ENCODE results near the gene TRPM3. TPM values are rescaled to one million over a fixed set of nuclear protein-coding genes. Genes with fewer than 3 reads are reported as not detected.

TRPM3 gene
- total RNA-seq, 1 experiment from 2014 or later: 0.26 TPM

DNA sequence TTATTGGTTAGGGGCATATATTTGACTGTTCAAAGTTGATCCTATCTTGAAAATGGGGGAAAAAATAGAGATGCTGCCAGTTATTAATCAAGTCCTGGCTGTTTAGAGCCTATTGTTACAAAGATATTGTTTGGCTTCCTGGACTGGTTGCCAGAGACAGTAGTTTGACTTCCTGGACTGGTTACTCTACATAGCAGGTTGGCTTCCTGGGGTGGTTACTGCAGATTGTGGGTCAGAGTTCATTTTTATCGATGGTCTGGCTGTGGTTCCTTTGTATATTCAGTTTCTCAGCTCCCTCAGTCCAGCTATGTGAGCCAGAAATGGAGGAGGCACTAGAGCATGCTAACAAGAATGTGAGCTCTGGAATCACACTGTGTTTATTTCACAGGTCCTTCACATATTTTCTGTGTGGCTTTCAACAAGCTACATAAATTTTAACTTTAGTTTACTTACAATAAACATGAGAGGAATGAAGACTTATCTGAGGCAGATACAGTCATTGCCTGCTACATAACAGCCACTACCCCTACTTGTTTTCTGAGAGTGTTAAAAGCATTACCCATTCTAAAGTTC is 137.6 kb downstream of the TRPM3 start:
- Histone ChIP-seq H2AFZ (no peak overlapping the region), H3K9me2 (ENCODE audit: insufficient read depth) (no peaks in the 10 kb centered on the region), H4K20me1 (ENCODE audit: insufficient read depth) (no peaks in the 10 kb centered on the region), H3K4me1 (replicated peaks; ENCODE audit: insufficient read depth) (no peaks in the 10 kb centered on the region), H3K27me3 (ENCODE audit: insufficient read depth, low read depth) (no peaks in the 10 kb centered on the region), H3K4me3 (no peak overlapping the region), H3F3A (ENCODE audit: insufficient read depth, low read depth) (no peaks in the 10 kb centered on the region), H3K4me2 (no peak overlapping the region), H3K27ac (no peak overlapping the region), H3K9me3 (ENCODE audit: insufficient read depth, low read depth) (no peaks in the 10 kb centered on the region), H3K79me2 (ENCODE audit: low read depth) (no peaks in the 10 kb centered on the region), H3K36me3 (ENCODE audit: low read depth) (no peaks in the 10 kb centered on the region)
- DNase-seq: no peak
- intact Hi-C loops (cut with micrococcal nuclease; ENCODE audit: unreplicated experiment): no loop called here
- ChIA-PET POLR2A (ENCODE audit: unreplicated experiment) (no interaction called here), CTCF (no interaction called here)
- TF ChIP-seq, protein P1, sequence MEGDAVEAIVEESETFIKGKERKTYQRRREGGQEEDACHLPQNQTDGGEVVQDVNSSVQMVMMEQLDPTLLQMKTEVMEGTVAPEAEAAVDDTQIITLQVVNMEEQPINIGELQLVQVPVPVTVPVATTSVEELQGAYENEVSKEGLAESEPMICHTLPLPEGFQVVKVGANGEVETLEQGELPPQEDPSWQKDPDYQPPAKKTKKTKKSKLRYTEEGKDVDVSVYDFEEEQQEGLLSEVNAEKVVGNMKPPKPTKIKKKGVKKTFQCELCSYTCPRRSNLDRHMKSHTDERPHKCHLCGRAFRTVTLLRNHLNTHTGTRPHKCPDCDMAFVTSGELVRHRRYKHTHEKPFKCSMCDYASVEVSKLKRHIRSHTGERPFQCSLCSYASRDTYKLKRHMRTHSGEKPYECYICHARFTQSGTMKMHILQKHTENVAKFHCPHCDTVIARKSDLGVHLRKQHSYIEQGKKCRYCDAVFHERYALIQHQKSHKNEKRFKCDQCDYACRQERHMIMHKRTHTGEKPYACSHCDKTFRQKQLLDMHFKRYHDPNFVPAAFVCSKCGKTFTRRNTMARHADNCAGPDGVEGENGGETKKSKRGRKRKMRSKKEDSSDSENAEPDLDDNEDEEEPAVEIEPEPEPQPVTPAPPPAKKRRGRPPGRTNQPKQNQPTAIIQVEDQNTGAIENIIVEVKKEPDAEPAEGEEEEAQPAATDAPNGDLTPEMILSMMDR (conservative IDR thresholded peaks at IDR 0.05): no peak
- TF ChIP-seq EZH2 (IDR thresholded peaks at IDR 0.05; ENCODE audit: low read depth): no peak
- BruUV-seq (replicated peaks): no TSS peak

DNA sequence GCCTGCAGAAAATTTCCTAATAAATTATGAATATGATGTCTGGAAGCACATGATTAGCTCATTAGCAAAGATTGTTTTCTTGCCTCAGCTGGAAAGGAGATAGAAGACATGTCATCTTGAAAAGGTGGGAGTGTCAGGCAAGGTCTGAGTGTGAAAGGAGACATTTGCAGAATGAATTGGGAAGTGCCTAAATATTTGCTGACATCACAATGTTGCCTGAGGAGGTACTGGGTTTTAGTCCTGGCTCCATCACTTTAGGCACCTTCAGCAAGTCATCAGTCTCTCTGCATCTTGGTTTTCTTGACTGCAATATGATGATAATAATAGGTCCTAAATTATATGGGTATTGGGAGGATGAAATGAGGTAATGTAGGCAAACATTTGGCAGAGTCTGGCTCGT is 140.1 kb downstream of the TRPM3 start:
- POLR2A ChIA-PET (ENCODE audit: unreplicated experiment): no interaction called here

DNA sequence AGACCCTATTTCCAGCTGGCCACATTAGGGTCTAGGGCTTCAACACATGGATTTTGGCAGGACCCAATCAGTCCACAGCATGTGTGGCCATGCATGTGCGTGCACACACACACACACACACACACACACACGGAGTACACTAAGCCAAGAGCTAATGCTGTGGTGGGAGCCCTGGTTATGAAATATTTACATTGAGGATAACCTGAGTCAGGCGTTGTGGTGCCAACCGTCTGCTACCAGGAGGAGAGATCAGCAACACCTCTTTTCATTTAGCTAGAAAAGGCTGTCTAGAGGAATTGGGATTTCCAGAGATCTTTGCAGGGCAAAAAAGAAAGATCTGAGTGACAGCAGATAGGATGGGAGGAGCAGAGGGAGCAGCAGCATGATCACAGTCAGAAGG is 141.5 kb downstream of the TRPM3 start:
- DNase-seq: no peak
- TF ChIP-seq EZH2 (IDR thresholded peaks at IDR 0.05; ENCODE audit: low read depth): no peak
- TF ChIP-seq, protein P1 (conservative IDR thresholded peaks at IDR 0.05): no peak
- no peaks in the 10 kb centered on the region for H3F3A ChIP-seq (ENCODE audit: insufficient read depth, low read depth)
- no peaks in the 10 kb centered on the region for H4K20me1 ChIP-seq (ENCODE audit: insufficient read depth)
- no peak overlapping the region for H3K4me3 ChIP-seq
- H3K27ac ChIP-seq: no peak overlapping the region
- H3K4me2 ChIP-seq: no peak overlapping the region
- POLR2A ChIA-PET (ENCODE audit: unreplicated experiment): no interaction called here
- H3K9me3 ChIP-seq (ENCODE audit: insufficient read depth, low read depth): no peaks in the 10 kb centered on the region
- no peaks in the 10 kb centered on the region for H3K36me3 ChIP-seq (ENCODE audit: low read depth)
- intact Hi-C loops (cut with micrococcal nuclease; ENCODE audit: unreplicated experiment): no loop called here
- CTCF ChIA-PET: no interaction called here
- no peaks in the 10 kb centered on the region for H3K9me2 ChIP-seq (ENCODE audit: insufficient read depth)
- BruUV-seq (replicated peaks): no TSS peak
- no peaks in the 10 kb centered on the region for H3K79me2 ChIP-seq (ENCODE audit: low read depth)
- H2AFZ ChIP-seq: no peak overlapping the region
- H3K27me3 ChIP-seq (ENCODE audit: insufficient read depth, low read depth): no peaks in the 10 kb centered on the region
- H3K4me1 ChIP-seq (replicated peaks; ENCODE audit: insufficient read depth): no peaks in the 10 kb centered on the region

More for the DNA sequence above, 140.1 kb downstream of the TRPM3 start:
- Histone ChIP-seq H3K9me2 (ENCODE audit: insufficient read depth) (no peaks in the 10 kb centered on the region), H3K4me1 (replicated peaks; ENCODE audit: insufficient read depth) (no peaks in the 10 kb centered on the region), H3K9me3 (ENCODE audit: insufficient read depth, low read depth) (no peaks in the 10 kb centered on the region), H3F3A (ENCODE audit: insufficient read depth, low read depth) (no peaks in the 10 kb centered on the region), H2AFZ (no peak overlapping the region), H3K27me3 (ENCODE audit: insufficient read depth, low read depth) (no peaks in the 10 kb centered on the region), H4K20me1 (ENCODE audit: insufficient read depth) (no peaks in the 10 kb centered on the region), H3K79me2 (ENCODE audit: low read depth) (no peaks in the 10 kb centered on the region), H3K36me3 (ENCODE audit: low read depth) (no peaks in the 10 kb centered on the region), H3K4me2 (no peak overlapping the region), H3K27ac (no peak overlapping the region), H3K4me3 (no peak overlapping the region)
- BruUV-seq (replicated peaks): no TSS peak
- intact Hi-C loops (cut with micrococcal nuclease; ENCODE audit: unreplicated experiment): no loop called here
- DNase-seq: no peak
- TF ChIP-seq, protein P1 (conservative IDR thresholded peaks at IDR 0.05): no peak
- no peak for TF ChIP-seq EZH2 (IDR thresholded peaks at IDR 0.05; ENCODE audit: low read depth)
- CTCF ChIA-PET: no interaction called here
